Neural progenitor cell (in vitro differentiated cells): ENCODE measurements around the gene CD34. TPM values are rescaled to one million over a fixed set of nuclear protein-coding genes. Genes with fewer than 3 reads are reported as not detected.

Source experiments
- DNase-seq: peaks from one replicate; pipeline ENCODE4 v3.0.0-alpha.2; 2016; ENCODE audit warnings: low spot score
- H2AFZ ChIP-seq: fragments of 200-600 bp; sonication (generic); replicated peaks from 2 replicates; pipeline ENCODE4 v1.6.1; 2016; ENCODE audit warnings: antibody characterized with exemption
- H3F3A ChIP-seq: fragments of 200-600 bp; sonication (generic); 2 replicates; pipeline ENCODE4 v1.6.1; 2016; ENCODE audit warnings: antibody characterized with exemption, low read depth
- H3K27ac ChIP-seq: fragments of 200-600 bp; sonication (generic); 2 replicates; pipeline ENCODE4 v1.5.1; 2016; ENCODE audit warnings: mild to moderate bottlenecking
- H3K27me3 ChIP-seq: fragments of 200-600 bp; sonication (generic); 2 replicates; pipeline ENCODE4 v1.6.1; 2016; ENCODE audit warnings: mild to moderate bottlenecking, moderate library complexity
- H3K36me3 ChIP-seq: fragments of 200-600 bp; sonication (generic); 2 replicates; pipeline ENCODE4 v1.5.1; 2016
- H3K4me1 ChIP-seq: fragments of 200-600 bp; sonication (generic); 2 replicates; pipeline ENCODE4 v1.6.1; 2016; ENCODE audit warnings: mixed run types
- H3K4me2 ChIP-seq: fragments of 200-600 bp; sonication (generic); 2 replicates; pipeline ENCODE4 v1.6.1; 2016
- H3K4me3 ChIP-seq: fragments of 200-600 bp; sonication (generic); 2 replicates; pipeline ENCODE4 v1.5.1; 2016
- H3K79me2 ChIP-seq: fragments of 200-600 bp; sonication (generic); 2 replicates; pipeline ENCODE4 v1.6.1; 2016; ENCODE audit warnings: low read depth
- H3K9ac ChIP-seq: fragments of 200-600 bp; sonication (generic); 2 replicates; pipeline ENCODE4 v1.6.1; 2016
- H3K9me3 ChIP-seq: fragments of 200-600 bp; sonication (generic); 2 replicates; pipeline ENCODE4 v1.5.1; 2016; ENCODE audit warnings: low read depth
- H4K20me1 ChIP-seq: fragments of 200-600 bp; sonication (generic); 2 replicates; pipeline ENCODE4 v1.6.1; 2016; ENCODE audit warnings: low read depth
- H3K27ac Mint-ChIP-seq: 3 replicates; pipeline ENCODE4 v1.8.0; 2021; ENCODE audit warnings: mixed read lengths
- H3K27me3 Mint-ChIP-seq: 2 replicates; pipeline ENCODE4 v1.8.0; 2022; ENCODE audit warnings: low read depth, mild to moderate bottlenecking, inconsistent platforms, moderate library complexity, mixed read lengths; ENCODE audit not compliant: insufficient read depth
- H3K36me3 Mint-ChIP-seq: 3 replicates; pipeline ENCODE4 v1.8.0; 2021; ENCODE audit warnings: mixed read lengths
- H3K4me1 Mint-ChIP-seq: 3 replicates; pipeline ENCODE4 v1.8.0; 2021; ENCODE audit warnings: mixed read lengths
- H3K4me3 Mint-ChIP-seq: 3 replicates; pipeline ENCODE4 v1.8.0; 2021; ENCODE audit warnings: mild to moderate bottlenecking, moderate library complexity, mixed read lengths
- H3K9me3 Mint-ChIP-seq: 3 replicates; pipeline ENCODE4 v1.8.0; 2020; ENCODE audit warnings: mixed read lengths
- EZH2 ChIP-seq: fragments of 200-600 bp; sonication (generic); IDR thresholded peaks from 2 replicates; pipeline ENCODE4 v1.6.1; 2017; ENCODE audit warnings: antibody characterized with exemption, mild to moderate bottlenecking, moderate library complexity
- EZH2phosphoT487 ChIP-seq: fragments of 200-600 bp; sonication (generic); IDR thresholded peaks from 2 replicates; pipeline ENCODE4 v1.6.1; 2017; ENCODE audit warnings: antibody characterized with exemption
- total RNA-seq: library from RNA; depleted of rRNA; stranded (reverse); fragments of >200 nt; gene quantifications from 2 replicates; pipeline ENCODE4 v1.2.3, GENCODE V29; 2015; ENCODE audit warnings: low replicate concordance
- TF ChIP-seq, protein P1 (sequence below): fragments of 200-600 bp; sonication (generic); IDR thresholded peaks from 2 replicates; pipeline ENCODE4 v1.5.1; 2017; ENCODE audit warnings: antibody characterized with exemption, mild to moderate bottlenecking

Gene CD34
- total RNA-seq, 1 donor from 2014 or later = 0.43 TPM

- Histone ChIP-seq H3K36me3 (no peaks in the 10 kb centered on the region), H3K79me2 (no peaks in the 10 kb centered on the region), H3K4me3 (peak overlapping the region; percentile 82), H4K20me1 (peaks cover 3% of the 10 kb centered on the region), H3K4me1 (no peaks in the 10 kb centered on the region), H3K9me3 (no peaks in the 10 kb centered on the region), H3K9ac (no peak overlapping the region), H3K27me3 (peaks cover 38% of the 10 kb centered on the region), H2AFZ (no peak overlapping the region), H3K27ac (no peak overlapping the region), H3K4me2 (peak overlapping the region; percentile 98), H3F3A (peaks cover 5% of the 10 kb centered on the region)
- no peak for TF ChIP-seq EZH2phosphoT487
- no peak for TF ChIP-seq EZH2
- TF ChIP-seq, protein P1, sequence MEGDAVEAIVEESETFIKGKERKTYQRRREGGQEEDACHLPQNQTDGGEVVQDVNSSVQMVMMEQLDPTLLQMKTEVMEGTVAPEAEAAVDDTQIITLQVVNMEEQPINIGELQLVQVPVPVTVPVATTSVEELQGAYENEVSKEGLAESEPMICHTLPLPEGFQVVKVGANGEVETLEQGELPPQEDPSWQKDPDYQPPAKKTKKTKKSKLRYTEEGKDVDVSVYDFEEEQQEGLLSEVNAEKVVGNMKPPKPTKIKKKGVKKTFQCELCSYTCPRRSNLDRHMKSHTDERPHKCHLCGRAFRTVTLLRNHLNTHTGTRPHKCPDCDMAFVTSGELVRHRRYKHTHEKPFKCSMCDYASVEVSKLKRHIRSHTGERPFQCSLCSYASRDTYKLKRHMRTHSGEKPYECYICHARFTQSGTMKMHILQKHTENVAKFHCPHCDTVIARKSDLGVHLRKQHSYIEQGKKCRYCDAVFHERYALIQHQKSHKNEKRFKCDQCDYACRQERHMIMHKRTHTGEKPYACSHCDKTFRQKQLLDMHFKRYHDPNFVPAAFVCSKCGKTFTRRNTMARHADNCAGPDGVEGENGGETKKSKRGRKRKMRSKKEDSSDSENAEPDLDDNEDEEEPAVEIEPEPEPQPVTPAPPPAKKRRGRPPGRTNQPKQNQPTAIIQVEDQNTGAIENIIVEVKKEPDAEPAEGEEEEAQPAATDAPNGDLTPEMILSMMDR = no peak
- Mint-ChIP-seq H3K27me3 (peaks cover 7% of the 10 kb centered on the region), H3K9me3 (no peaks in the 10 kb centered on the region), H3K36me3 (peaks cover 7% of the 10 kb centered on the region), H3K27ac (no peak overlapping the region), H3K4me3 (peak overlapping the region; percentile 87), H3K4me1 (peaks cover 13% of the 10 kb centered on the region)
- DNase-seq = no peak
Observed at GRCh38 chr1:207867136-207868109, 43.5 kb downstream of the CD34 start.

DNA sequence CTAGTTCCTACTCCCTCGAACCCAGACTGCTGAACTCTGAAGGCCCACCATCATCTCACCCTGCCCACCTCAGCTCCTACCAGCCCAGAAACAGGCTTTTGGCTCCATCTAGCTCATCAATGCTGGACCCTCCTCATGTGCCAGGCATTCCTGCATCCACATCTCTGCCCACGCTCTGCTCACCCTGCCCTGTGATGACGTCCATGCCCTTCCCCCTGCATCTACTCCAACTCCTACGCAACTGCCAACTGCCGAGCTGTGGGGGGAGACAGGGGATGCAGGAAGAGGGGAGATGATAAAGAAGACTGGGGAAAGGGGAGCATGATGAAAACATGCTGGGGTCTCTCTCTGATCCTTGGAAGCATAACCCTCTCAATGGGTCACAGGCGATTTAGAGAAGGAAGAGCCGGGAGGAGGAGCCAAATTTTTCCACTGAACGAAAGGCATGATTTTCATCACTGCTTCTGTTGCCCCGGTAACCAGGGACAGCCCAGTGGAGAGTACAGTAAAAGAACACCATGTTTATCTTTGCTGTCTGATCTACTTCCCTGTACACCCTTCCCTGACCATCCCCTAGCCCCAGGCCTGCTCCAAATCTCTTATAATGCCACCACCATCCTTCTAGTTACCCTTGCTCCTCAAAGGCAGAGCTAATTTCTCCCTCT, 44.3 kb downstream of the CD34 start:
- no peak for DNase-seq
- no peaks in the 10 kb centered on the region for H3K4me1 ChIP-seq
- H3K4me3 ChIP-seq = no peak overlapping the region
- Mint-ChIP-seq H3K27ac (peak overlapping the region; percentile 18), H3K4me3 (peak overlapping the region; percentile 34), H3K4me1 (peaks cover 13% of the 10 kb centered on the region), H3K27me3 (peaks cover 7% of the 10 kb centered on the region), H3K9me3 (no peaks in the 10 kb centered on the region), H3K36me3 (peaks cover 7% of the 10 kb centered on the region)
- H3K9me3 ChIP-seq = no peaks in the 10 kb centered on the region
- no peak overlapping the region for H3K4me2 ChIP-seq
- H3K9ac ChIP-seq = no peak overlapping the region
- no peaks in the 10 kb centered on the region for H3K79me2 ChIP-seq
- TF ChIP-seq EZH2 = no peak
- TF ChIP-seq EZH2phosphoT487 = no peak
- TF ChIP-seq, protein P1 = no peak
- peaks cover 38% of the 10 kb centered on the region for H3K27me3 ChIP-seq
- no peaks in the 10 kb centered on the region for H3K36me3 ChIP-seq
- H4K20me1 ChIP-seq = peaks cover 3% of the 10 kb centered on the region
- peaks cover 5% of the 10 kb centered on the region for H3F3A ChIP-seq
- H2AFZ ChIP-seq = no peak overlapping the region
- no peak overlapping the region for H3K27ac ChIP-seq

DNA sequence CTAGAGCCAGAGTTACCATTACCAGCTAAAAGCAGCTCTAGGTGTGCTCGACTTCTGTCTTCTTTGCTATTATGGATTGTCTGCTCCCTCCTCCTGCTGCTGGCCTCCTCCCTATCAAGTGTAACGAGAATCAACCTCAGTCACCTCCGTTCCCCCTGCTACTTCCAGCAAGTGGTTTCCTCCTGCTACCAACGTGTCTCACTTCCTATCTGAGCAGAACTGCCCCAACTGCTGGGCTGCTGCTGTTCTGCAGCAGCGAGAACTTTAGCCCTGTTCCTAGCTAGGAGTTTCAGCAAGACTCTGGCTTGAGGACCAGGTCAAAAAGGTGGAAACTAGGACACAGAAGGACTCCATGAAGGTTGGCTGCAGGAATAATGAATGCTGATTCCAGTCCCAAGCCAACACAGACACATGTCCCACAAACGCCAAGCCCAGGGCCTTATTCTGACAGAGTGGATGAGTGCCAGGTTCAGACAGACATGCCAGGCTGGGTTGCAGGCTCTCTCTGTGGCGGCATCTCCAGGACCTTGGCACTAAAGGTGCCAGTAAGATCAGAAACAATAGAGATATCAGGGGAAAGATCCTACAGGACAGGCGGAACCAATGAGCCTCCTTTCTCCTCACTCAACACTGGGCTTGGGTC, 46.9 kb downstream of the CD34 start:
- no peak for DNase-seq
- H3K79me2 ChIP-seq = no peaks in the 10 kb centered on the region

More for the DNA sequence above, 46.9 kb downstream of the CD34 start:
- Mint-ChIP-seq H3K27ac (no peak overlapping the region), H3K4me3 (no peak overlapping the region), H3K27me3 (no peaks in the 10 kb centered on the region), H3K36me3 (peaks cover 7% of the 10 kb centered on the region), H3K9me3 (no peaks in the 10 kb centered on the region), H3K4me1 (peaks cover 8% of the 10 kb centered on the region)
- peaks cover 15% of the 10 kb centered on the region for H3K27me3 ChIP-seq
- TF ChIP-seq, protein P1 = no peak
- no peak overlapping the region for H3K4me2 ChIP-seq
- no peak overlapping the region for H2AFZ ChIP-seq
- H3F3A ChIP-seq = peaks cover 5% of the 10 kb centered on the region
- H3K27ac ChIP-seq = no peak overlapping the region
- no peak overlapping the region for H3K4me3 ChIP-seq
- H3K4me1 ChIP-seq = no peaks in the 10 kb centered on the region
- H3K36me3 ChIP-seq = no peaks in the 10 kb centered on the region
- peaks cover 3% of the 10 kb centered on the region for H4K20me1 ChIP-seq
- no peak overlapping the region for H3K9ac ChIP-seq
- H3K9me3 ChIP-seq = no peaks in the 10 kb centered on the region
